AG04449 (cell line): ENCODE data around the gene RPL14.

Experiments used
- CTCF ChIA-PET: fragments of 350-600 bp; formaldehyde crosslinking; extraction: SDS; loops from one replicate; lab custom pipeline; 2021; ENCODE audit warnings: antibody characterized with exemption; lab: Yijun Ruan, JAX
- POLR2A ChIA-PET: fragments of 400-600, 350-600 bp; formaldehyde crosslinking; extraction: SDS; loops from one replicate; lab custom pipeline; 2020; ENCODE audit warnings: antibody characterized with exemption, inconsistent platforms; lab: Yijun Ruan, JAX
- DNase-seq: peaks from one replicate; pipeline ENCODE4 v3.0.0-alpha.2; 2010; ENCODE audit warnings: low read depth, low spot score
- H3K4me3 ChIP-seq: 2 replicates; pipeline ENCODE4 v1.5.1; 2011; ENCODE audit warnings: low read depth, mild to moderate bottlenecking, control low read depth, low read length
- CTCF ChIP-seq: IDR thresholded peaks from one replicate; pipeline ENCODE4 v1.5.1; 2011; ENCODE audit warnings: mild to moderate bottlenecking, moderate library complexity, low read length, control low read depth, inconsistent platforms; ENCODE audit not compliant: insufficient read depth; ENCODE audit errors: missing control alignments

The RPL14 gene

DNA sequence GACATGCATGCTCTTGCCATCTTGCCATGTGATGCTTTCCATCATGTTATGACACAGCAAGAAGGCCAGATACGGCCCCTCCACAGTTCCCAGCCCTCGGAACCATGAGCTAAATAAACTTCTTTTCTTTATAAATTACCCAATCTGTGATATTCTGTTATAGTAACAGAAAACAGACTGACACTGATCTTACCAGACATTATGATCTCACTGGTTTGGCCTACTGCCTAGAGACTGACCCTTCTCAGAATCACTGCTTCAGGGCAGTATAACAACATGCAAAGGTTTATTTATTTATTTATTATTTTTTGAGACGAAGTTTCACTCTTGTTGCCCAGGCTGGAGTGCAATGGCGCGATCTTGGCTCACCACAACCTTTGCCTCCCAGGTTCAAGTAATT, 33.8 kb downstream of the RPL14 start:
- no peak for TF ChIP-seq CTCF
- H3K4me3 ChIP-seq = no peak overlapping the region
- ChIA-PET CTCF (no interaction called here), POLR2A (interaction anchor here (0.5 kb wide), 1 partner anchor 17 kb away, joined by 3 read pairs; no protein-coding TSS in a partner anchor)
- no peak for DNase-seq

- H3K4me3 ChIP-seq = no peak overlapping the region
- POLR2A ChIA-PET = no interaction called here
- CTCF ChIA-PET = interaction anchor here (1.5 kb wide), 1 partner anchor 11 kb away, joined by 5 read pairs; the partner anchor contains the start of gene ZNF620
- no peak for DNase-seq
- no peak for TF ChIP-seq CTCF
Observed at GRCh38 chr3:40494698-40495097, 37.6 kb downstream of the RPL14 start.

DNA sequence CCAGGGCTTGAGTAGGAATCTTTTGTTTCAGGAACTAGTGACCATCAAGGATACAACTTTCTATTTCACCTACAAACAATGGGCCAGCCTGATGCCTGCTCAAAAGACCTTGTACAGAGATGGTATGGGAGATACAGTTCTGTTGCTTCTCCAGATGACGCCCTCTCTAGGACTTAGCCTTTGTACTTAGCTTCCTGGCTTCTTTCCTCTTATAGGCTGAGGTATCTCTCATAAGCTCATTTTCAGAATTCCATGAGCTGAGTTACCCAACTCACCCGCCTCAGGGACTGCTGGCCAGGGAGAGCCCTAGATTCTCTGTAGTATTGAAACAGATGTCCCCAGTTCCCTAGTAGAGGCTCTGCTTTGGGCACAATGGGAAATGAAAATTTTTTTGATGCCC, 40.1 kb downstream of the RPL14 start:
- no peak for DNase-seq
- ChIA-PET CTCF (no interaction called here), POLR2A (no interaction called here)
- no peak overlapping the region for H3K4me3 ChIP-seq
- TF ChIP-seq CTCF = no peak

- DNase-seq = no peak
- ChIA-PET POLR2A (no interaction called here), CTCF (no interaction called here)
- TF ChIP-seq CTCF = no peak
- H3K4me3 ChIP-seq = no peak overlapping the region
Observed at GRCh38 chr3:40499952-40500351, 42.8 kb downstream of the RPL14 start.

- CTCF ChIA-PET = no interaction called here
- no peak for TF ChIP-seq CTCF
- no peak for DNase-seq
- POLR2A ChIA-PET = no interaction called here
- H3K4me3 ChIP-seq = no peak overlapping the region
Observed at GRCh38 chr3:40502034-40502433, 44.9 kb downstream of the RPL14 start.

DNA sequence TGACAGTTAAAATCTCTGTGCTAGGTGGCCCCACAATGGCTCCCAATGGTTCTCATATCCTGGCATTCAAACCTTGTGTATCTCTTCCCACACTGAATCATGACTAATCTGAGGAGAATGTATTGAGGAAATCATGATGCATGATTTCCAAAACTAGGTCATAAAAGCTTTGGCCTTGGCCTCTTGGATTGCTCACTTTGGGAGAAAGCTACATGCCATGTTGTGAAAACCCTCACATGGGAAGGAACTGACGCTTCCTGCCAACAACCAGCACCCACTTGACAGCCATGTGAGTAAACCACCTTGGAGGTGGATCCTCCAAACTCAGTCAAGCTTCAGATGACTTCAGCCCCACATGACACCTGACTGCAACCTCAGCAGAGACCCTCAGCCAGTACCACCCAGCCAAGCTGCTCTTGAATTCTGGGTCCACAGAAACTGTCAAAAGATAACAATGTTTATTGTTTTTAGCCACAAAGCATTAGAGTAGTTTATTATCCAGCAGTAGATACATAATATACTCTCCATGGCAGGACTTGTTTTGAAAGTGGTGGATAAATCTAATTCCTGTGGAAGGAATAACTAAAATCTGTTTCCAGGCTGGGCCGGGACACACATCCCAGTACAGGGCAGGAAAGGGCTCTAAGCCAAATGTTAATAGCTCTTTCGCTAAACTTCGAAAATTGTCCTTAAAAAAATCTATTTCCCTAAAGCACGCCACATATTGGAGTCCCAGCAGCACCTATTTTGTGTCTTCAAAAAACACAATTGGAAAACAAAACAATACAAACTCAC, 47.7 kb downstream of the RPL14 start:
- DNase-seq = peak; percentile 99
- CTCF ChIA-PET = interaction anchor here (1.2 to 1.3 kb wide), 3 partner anchors 10 to 20 kb away, joined by 3 to 5 read pairs (median 5); partner anchors contain the start of gene ZNF621
- TF ChIP-seq CTCF = no peak
- no peak overlapping the region for H3K4me3 ChIP-seq
- POLR2A ChIA-PET = interaction anchor here (0.7 to 1.0 kb wide), 2 partner anchors 17 to 46 kb away, joined by 3 read pairs; no protein-coding TSS in a partner anchor
